ENCODE results near the gene RASA4B. TPM values are rescaled to one million over a fixed set of nuclear protein-coding genes. Genes with fewer than 3 reads are reported as not detected.

Gene RASA4B
- total RNA-seq, 2 experiments from 2014 or later, result 26.0 to 31.3 TPM

DNA sequence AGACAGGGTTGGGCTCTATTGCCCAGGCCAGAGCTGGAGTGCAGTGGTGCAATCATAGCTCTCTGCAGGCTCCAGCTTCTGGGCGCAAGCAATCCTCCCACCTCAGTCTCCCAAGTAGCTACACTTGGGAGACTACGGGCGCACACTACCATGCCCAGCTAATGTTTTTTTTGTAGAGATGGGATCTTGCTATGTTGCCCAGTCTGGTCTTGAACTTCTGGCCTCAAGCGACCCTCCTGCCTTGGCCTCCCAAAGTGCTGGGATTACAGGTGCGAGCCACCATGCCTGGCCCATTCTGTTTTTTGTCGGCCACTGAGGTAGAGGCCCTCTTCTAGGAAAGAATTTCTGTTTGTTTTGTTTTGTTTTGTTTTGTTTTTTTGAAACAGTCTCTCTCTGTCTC lies 65.1 kb downstream of the RASA4B start:
- no peak overlapping the region for H3K27ac Mint-ChIP-seq
- POLR2A ChIA-PET, result interaction anchor here (4.2 kb wide), 1 partner anchor 13 kb away, joined by 17 read pairs; the partner anchor contains the start of genes ALKBH4 and LRWD1

DNA sequence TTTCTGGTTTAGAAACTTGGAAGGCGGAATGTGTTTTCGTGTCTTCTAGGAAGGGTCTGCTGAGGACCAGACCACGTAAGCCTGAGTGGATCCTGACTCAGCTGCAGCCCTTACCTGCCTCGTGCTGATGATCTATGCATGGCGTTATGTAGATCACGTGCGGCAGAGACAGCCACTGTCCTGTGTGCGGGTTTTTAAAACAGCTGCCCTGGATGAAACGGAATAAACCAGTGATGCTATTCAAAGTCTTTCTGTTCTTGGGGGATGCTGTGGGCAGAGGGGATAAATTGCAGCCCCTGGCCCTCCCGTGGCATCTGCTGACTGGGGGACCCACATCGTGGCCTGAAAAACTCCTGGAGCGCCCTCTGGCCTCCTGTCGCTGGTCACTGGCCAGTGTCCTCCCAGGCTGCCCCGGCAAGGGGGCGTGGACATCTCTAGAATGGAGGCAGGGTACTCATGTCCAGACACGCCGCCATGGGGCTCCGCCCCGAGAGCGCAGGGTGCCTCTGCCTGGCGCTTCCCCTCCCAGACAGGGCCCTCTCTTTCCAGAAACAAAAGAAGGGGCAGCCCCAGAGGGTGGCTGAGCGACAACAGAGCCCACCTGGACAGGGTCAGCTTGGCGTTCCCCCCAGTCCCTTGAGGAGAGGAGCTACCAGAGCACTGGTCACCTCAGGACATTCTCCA lies 66.1 kb downstream of the RASA4B start:
- POLR2A ChIA-PET, result no interaction called here
- Mint-ChIP-seq H3K4me3 (no peak overlapping the region), H3K9me3 (no peaks in the 10 kb centered on the region), H3K27me3 (no peaks in the 10 kb centered on the region), H3K4me1 (ENCODE audit: low read depth) (peaks cover 4% of the 10 kb centered on the region), H3K27ac (no peak overlapping the region), H3K36me3 (ENCODE audit: low read depth) (peaks cover 4% of the 10 kb centered on the region)
- ATAC-seq (no peak), DNase-seq (no peak)
- CTCF ChIA-PET, result interaction anchor here (2.0 to 5.7 kb wide), 3 partner anchors 16 to 47 kb away, joined by 7 to 34 read pairs (median 17); no protein-coding TSS in a partner anchor
- TF ChIP-seq CTCF (IDR thresholded peaks at IDR 0.05), result no peak
- intact Hi-C loops (cut with micrococcal nuclease), result loop anchor here (5.0 to 10.0 kb wide), 2 partner anchors 49 to 167 kb away; partner anchors contain the start of gene SH2B2

More for the DNA sequence above, 65.1 kb downstream of the RASA4B start:
- TF ChIP-seq CTCF (IDR thresholded peaks at IDR 0.05), result no peak
- Mint-ChIP-seq H3K4me3 (no peak overlapping the region), H3K36me3 (ENCODE audit: low read depth) (peaks cover 4% of the 10 kb centered on the region), H3K4me1 (ENCODE audit: low read depth) (peaks cover 4% of the 10 kb centered on the region), H3K27me3 (no peaks in the 10 kb centered on the region), H3K9me3 (no peaks in the 10 kb centered on the region)
- DNase-seq (no peak), ATAC-seq (no peak)
- intact Hi-C loops (cut with micrococcal nuclease), result loop anchor here (5.0 to 10.0 kb wide), 2 partner anchors 50 to 168 kb away; partner anchors contain the start of gene SH2B2
- CTCF ChIA-PET, result interaction anchor here (0.5 to 5.7 kb wide), 2 partner anchors 38 to 48 kb away, joined by 3 to 34 read pairs; no protein-coding TSS in a partner anchor

DNA sequence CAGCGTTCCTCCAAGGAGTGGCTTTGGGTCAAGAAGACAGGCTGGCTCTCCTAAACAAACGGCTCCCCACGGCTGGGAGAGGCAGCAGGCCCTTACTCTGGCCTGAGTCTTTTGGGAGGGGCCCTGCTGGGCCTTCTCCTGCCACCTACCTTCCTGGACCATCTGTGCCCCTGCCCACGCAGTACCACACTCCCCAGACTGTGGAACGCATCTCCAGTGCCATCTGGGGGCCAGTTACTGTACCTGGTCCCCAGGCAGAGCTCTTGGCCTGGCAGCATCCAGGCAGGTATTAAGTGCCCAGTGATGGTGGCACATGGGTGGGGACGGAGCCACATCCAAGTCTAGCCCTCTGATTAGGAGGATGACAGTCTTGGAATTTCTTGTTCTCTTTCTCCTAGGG lies 67.3 kb downstream of the RASA4B start:
- intact Hi-C loops (cut with micrococcal nuclease), result loop anchor here (5.0 to 10.0 kb wide), 2 partner anchors 48 to 165 kb away; partner anchors contain the start of gene SH2B2

GRCh38 chr7:102449136-102449535 lies 68.4 kb downstream of the RASA4B start:
- peaks cover 4% of the 10 kb centered on the region for H3K4me1 Mint-ChIP-seq (ENCODE audit: low read depth)
- CTCF ChIA-PET, result interaction anchor here (1.1 to 5.7 kb wide), 5 partner anchors 10 to 45 kb away, joined by 4 to 34 read pairs (median 7); no protein-coding TSS in a partner anchor
- POLR2A ChIA-PET, result interaction anchor here (1.5 kb wide), 1 partner anchor 15 kb away, joined by 3 read pairs; the partner anchor contains the start of gene ALKBH4

More for the DNA sequence above, 67.3 kb downstream of the RASA4B start:
- H3K27me3 Mint-ChIP-seq, result no peaks in the 10 kb centered on the region
- no peak overlapping the region for H3K27ac Mint-ChIP-seq
- H3K9me3 Mint-ChIP-seq, result no peaks in the 10 kb centered on the region
- H3K4me3 Mint-ChIP-seq, result no peak overlapping the region
- peaks cover 4% of the 10 kb centered on the region for H3K4me1 Mint-ChIP-seq (ENCODE audit: low read depth)
- ATAC-seq, result peak; percentile 84
- H3K36me3 Mint-ChIP-seq (ENCODE audit: low read depth), result peaks cover 4% of the 10 kb centered on the region
- peak; percentile 44 for TF ChIP-seq CTCF (IDR thresholded peaks at IDR 0.05)
- CTCF ChIA-PET, result interaction anchor here (0.7 to 5.7 kb wide), 11 partner anchors 11 to 161 kb away, joined by 3 to 34 read pairs (median 5); no protein-coding TSS in a partner anchor
- DNase-seq, result peak; percentile 68
- POLR2A ChIA-PET, result interaction anchor here (0.9 to 1.5 kb wide), 3 partner anchors 14 to 38 kb away, joined by 3 read pairs; partner anchors contain the start of gene ALKBH4

More at GRCh38 chr7:102449136-102449535, 68.4 kb downstream of the RASA4B start:
- peaks cover 7% of the 10 kb centered on the region for H3K36me3 Mint-ChIP-seq (ENCODE audit: low read depth)
- H3K9me3 Mint-ChIP-seq, result no peaks in the 10 kb centered on the region
- H3K27me3 Mint-ChIP-seq, result no peaks in the 10 kb centered on the region
- intact Hi-C loops (cut with micrococcal nuclease), result no loop called here
- TF ChIP-seq CTCF (IDR thresholded peaks at IDR 0.05), result no peak
- no peak overlapping the region for H3K4me3 Mint-ChIP-seq
- ATAC-seq, result no peak
- H3K27ac Mint-ChIP-seq, result no peak overlapping the region
- no peak for DNase-seq

Data from activated CD8-positive, alpha-beta T cell treated with anti-CD3 and anti-CD28 coated beads for 36 hours (primary cell).